ENCODE data around the gene SUGP2.

Gene SUGP2

GRCh38 chr19:19056636-19057275 lies 23.4 kb upstream of the SUGP2 start:
- Histone ChIP-seq H2AK5ac (ENCODE audit: low read length) (no peak overlapping the region), H4K91ac (ENCODE audit: low read depth, low read length) (no peak overlapping the region), H3K27me3 (ENCODE audit: insufficient read depth, low read length) (no peaks in the 10 kb centered on the region), H3K9ac (ENCODE audit: low read length) (no peak overlapping the region), H2BK5ac (ENCODE audit: low read depth, low read length, poor library complexity) (no peak overlapping the region), H3K23ac (ENCODE audit: low read length) (no peak overlapping the region), H3K79me2 (ENCODE audit: control insufficient read depth, insufficient read depth, low read length, poor library complexity) (no peaks in the 10 kb centered on the region), H3K4me1 (ENCODE audit: control insufficient read depth in 1 of 2, insufficient read depth in 2 of 2, low read length in 2 of 2) (no peaks in the 10 kb centered on the region), H3K27ac (ENCODE audit: low read depth, low read length) (no peak overlapping the region), H4K8ac (ENCODE audit: low read depth, low read length) (no peak overlapping the region), H3K14ac (ENCODE audit: low read length) (no peak overlapping the region), H3K9me3 (ENCODE audit: insufficient read depth, low read depth, low read length) (peaks cover 4% of the 10 kb centered on the region), H4K12ac (ENCODE audit: low read depth, low read length) (no peak overlapping the region), H2BK120ac (ENCODE audit: insufficient read depth, low read length, poor library complexity) (no peak overlapping the region), H2AFZ (ENCODE audit: insufficient read depth, low read length, poor library complexity) (no peak overlapping the region), H3K4me3 (ENCODE audit: low read depth, low read length) (no peak overlapping the region), H3K4me2 (ENCODE audit: low read length) (no peak overlapping the region), H3K79me1 (ENCODE audit: low read length) (no peaks in the 10 kb centered on the region), H3K36me3 (ENCODE audit: control insufficient read depth in 1 of 2, insufficient read depth in 2 of 2, low read length in 2 of 2) (peaks cover 52 to 61% of the 10 kb centered on the region in 2 experiments), H3K4ac (ENCODE audit: low read depth, low read length) (no peak overlapping the region), H2BK12ac (ENCODE audit: low read length) (no peak overlapping the region), H3K18ac (ENCODE audit: low read length) (no peak overlapping the region)
- no peak for DNase-seq
- WGBS (ENCODE audit: extremely low coverage, insufficient coverage, insufficient read length), result no CpG with 5 or more reads among the region's 9 CpGs

- Histone ChIP-seq H2BK12ac (ENCODE audit: low read length) (no peak overlapping the region), H3K36me3 (ENCODE audit: control insufficient read depth in 1 of 2, insufficient read depth in 2 of 2, low read length in 2 of 2) (peaks cover 59 to 67% of the 10 kb centered on the region in 2 experiments), H3K4me1 (ENCODE audit: control insufficient read depth in 1 of 2, insufficient read depth in 2 of 2, low read length in 2 of 2) (no peaks in the 10 kb centered on the region), H3K27ac (ENCODE audit: low read depth, low read length) (no peak overlapping the region), H4K12ac (ENCODE audit: low read depth, low read length) (no peak overlapping the region), H2BK120ac (ENCODE audit: insufficient read depth, low read length, poor library complexity) (no peak overlapping the region), H3K4ac (ENCODE audit: low read depth, low read length) (no peak overlapping the region), H3K4me3 (ENCODE audit: low read depth, low read length) (no peak overlapping the region), H4K91ac (ENCODE audit: low read depth, low read length) (no peak overlapping the region), H3K14ac (ENCODE audit: low read length) (no peak overlapping the region), H2BK5ac (ENCODE audit: low read depth, low read length, poor library complexity) (no peak overlapping the region), H3K27me3 (ENCODE audit: insufficient read depth, low read length) (no peaks in the 10 kb centered on the region), H3K9me3 (ENCODE audit: insufficient read depth, low read depth, low read length) (peaks cover 4% of the 10 kb centered on the region), H3K9ac (ENCODE audit: low read length) (no peak overlapping the region), H3K23ac (ENCODE audit: low read length) (no peak overlapping the region), H3K18ac (ENCODE audit: low read length) (no peak overlapping the region), H3K4me2 (ENCODE audit: low read length) (no peak overlapping the region), H3K79me1 (ENCODE audit: low read length) (no peaks in the 10 kb centered on the region), H3K79me2 (ENCODE audit: control insufficient read depth, insufficient read depth, low read length, poor library complexity) (no peaks in the 10 kb centered on the region), H2AFZ (ENCODE audit: insufficient read depth, low read length, poor library complexity) (no peak overlapping the region), H4K8ac (ENCODE audit: low read depth, low read length) (no peak overlapping the region), H2AK5ac (ENCODE audit: low read length) (no peak overlapping the region)
- DNase-seq, result no peak
- WGBS (ENCODE audit: extremely low coverage, insufficient coverage, insufficient read length), result no CpG with 5 or more reads among the region's 13 CpGs
Measured at GRCh38 chr19:19055701-19056100, 22.4 kb upstream of the SUGP2 start.

- peaks cover 58 to 70% of the 10 kb centered on the region in 2 experiments for H3K36me3 ChIP-seq (ENCODE audit: control insufficient read depth in 1 of 2, insufficient read depth in 2 of 2, low read length in 2 of 2)
- no peak overlapping the region for H4K12ac ChIP-seq (ENCODE audit: low read depth, low read length)
- no peak overlapping the region for H3K4ac ChIP-seq (ENCODE audit: low read depth, low read length)
- no peaks in the 10 kb centered on the region for H3K79me2 ChIP-seq (ENCODE audit: control insufficient read depth, insufficient read depth, low read length, poor library complexity)
- no peaks in the 10 kb centered on the region for H3K4me1 ChIP-seq (ENCODE audit: control insufficient read depth in 1 of 2, insufficient read depth in 2 of 2, low read length in 2 of 2)
- no peak overlapping the region for H2BK12ac ChIP-seq (ENCODE audit: low read length)
- no peak overlapping the region for H4K8ac ChIP-seq (ENCODE audit: low read depth, low read length)
- DNase-seq, result no peak
- H3K27me3 ChIP-seq (ENCODE audit: insufficient read depth, low read length), result no peaks in the 10 kb centered on the region
- no peak overlapping the region for H3K4me2 ChIP-seq (ENCODE audit: low read length)
- no CpG with 5 or more reads among the region's 19 CpGs for WGBS (ENCODE audit: extremely low coverage, insufficient coverage, insufficient read length)
- H3K18ac ChIP-seq (ENCODE audit: low read length), result no peak overlapping the region
- no peak overlapping the region for H3K27ac ChIP-seq (ENCODE audit: low read depth, low read length)
- no peak overlapping the region for H3K23ac ChIP-seq (ENCODE audit: low read length)
- no peak overlapping the region for H2AFZ ChIP-seq (ENCODE audit: insufficient read depth, low read length, poor library complexity)
- no peak overlapping the region for H2BK120ac ChIP-seq (ENCODE audit: insufficient read depth, low read length, poor library complexity)
- no peak overlapping the region for H3K4me3 ChIP-seq (ENCODE audit: low read depth, low read length)
- H2BK5ac ChIP-seq (ENCODE audit: low read depth, low read length, poor library complexity), result no peak overlapping the region
- no peak overlapping the region for H3K14ac ChIP-seq (ENCODE audit: low read length)
- H4K91ac ChIP-seq (ENCODE audit: low read depth, low read length), result no peak overlapping the region
- peaks cover 4% of the 10 kb centered on the region for H3K9me3 ChIP-seq (ENCODE audit: insufficient read depth, low read depth, low read length)
- no peaks in the 10 kb centered on the region for H3K79me1 ChIP-seq (ENCODE audit: low read length)
- H3K9ac ChIP-seq (ENCODE audit: low read length), result no peak overlapping the region
- H2AK5ac ChIP-seq (ENCODE audit: low read length), result no peak overlapping the region
Measured at GRCh38 chr19:19054939-19055440, 21.7 kb upstream of the SUGP2 start.

- Histone ChIP-seq H3K79me2 (ENCODE audit: control insufficient read depth, insufficient read depth, low read length, poor library complexity) (no peaks in the 10 kb centered on the region), H3K4me2 (ENCODE audit: low read length) (no peak overlapping the region), H2BK12ac (ENCODE audit: low read length) (no peak overlapping the region), H2AFZ (ENCODE audit: insufficient read depth, low read length, poor library complexity) (no peak overlapping the region), H4K8ac (ENCODE audit: low read depth, low read length) (no peak overlapping the region), H3K36me3 (ENCODE audit: control insufficient read depth in 1 of 2, insufficient read depth in 2 of 2, low read length in 2 of 2) (peaks cover 56 to 69% of the 10 kb centered on the region in 2 experiments), H3K14ac (ENCODE audit: low read length) (no peak overlapping the region), H3K4me3 (ENCODE audit: low read depth, low read length) (no peak overlapping the region), H3K9ac (ENCODE audit: low read length) (no peak overlapping the region), H2BK5ac (ENCODE audit: low read depth, low read length, poor library complexity) (no peak overlapping the region), H3K27ac (ENCODE audit: low read depth, low read length) (no peak overlapping the region), H3K18ac (ENCODE audit: low read length) (no peak overlapping the region), H3K4ac (ENCODE audit: low read depth, low read length) (no peak overlapping the region), H3K27me3 (ENCODE audit: insufficient read depth, low read length) (no peaks in the 10 kb centered on the region), H4K12ac (ENCODE audit: low read depth, low read length) (no peak overlapping the region), H3K4me1 (ENCODE audit: control insufficient read depth in 1 of 2, insufficient read depth in 2 of 2, low read length in 2 of 2) (no peaks in the 10 kb centered on the region), H4K91ac (ENCODE audit: low read depth, low read length) (no peak overlapping the region), H2BK120ac (ENCODE audit: insufficient read depth, low read length, poor library complexity) (no peak overlapping the region), H3K23ac (ENCODE audit: low read length) (no peak overlapping the region), H2AK5ac (ENCODE audit: low read length) (no peak overlapping the region), H3K79me1 (ENCODE audit: low read length) (no peaks in the 10 kb centered on the region), H3K9me3 (ENCODE audit: insufficient read depth, low read depth, low read length) (peaks cover 3% of the 10 kb centered on the region)
- WGBS (ENCODE audit: extremely low coverage, insufficient coverage, insufficient read length), result no CpG with 5 or more reads among the region's 15 CpGs
- DNase-seq, result no peak
Measured at GRCh38 chr19:19054315-19054938, 21.1 kb upstream of the SUGP2 start.

Data from trophoblast cell (in vitro differentiated cells and primary cell).